ENCODE results near the gene ZNF148.

Gene ZNF148

GRCh38 chr3:125302932-125303331 lies 72.2 kb downstream of the ZNF148 start:
- H3K27ac ChIP-seq: no peak overlapping the region
- no peak for TF ChIP-seq ZFX (IDR thresholded peaks at IDR 0.05; ENCODE audit: borderline replicate concordance)
- TF ChIP-seq CTCF (IDR thresholded peaks at IDR 0.05): no peak

- TF ChIP-seq CTCF (IDR thresholded peaks at IDR 0.05): no peak
- TF ChIP-seq ZFX (IDR thresholded peaks at IDR 0.05; ENCODE audit: borderline replicate concordance): no peak
- H3K27ac ChIP-seq: no peak overlapping the region
Measured at GRCh38 chr3:125300416-125300815, 74.7 kb downstream of the ZNF148 start.

DNA sequence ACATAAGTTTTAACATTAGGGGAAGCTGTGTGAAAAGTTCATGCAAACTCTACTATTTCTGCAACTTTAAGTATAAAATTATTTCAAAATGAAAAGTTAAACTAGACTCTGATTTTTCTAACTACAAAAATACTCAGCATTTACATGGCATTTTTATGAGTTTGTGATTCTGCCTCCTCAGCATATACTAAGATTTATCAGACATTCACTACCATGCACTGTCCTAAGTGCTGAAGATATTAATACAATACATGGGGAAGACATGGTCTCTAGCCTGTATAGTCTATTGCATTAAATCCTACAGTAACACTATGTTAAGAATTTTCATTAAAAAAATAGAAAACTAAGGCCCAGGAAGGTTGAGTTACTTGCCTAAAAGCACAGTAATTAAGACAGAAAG lies 80.7 kb downstream of the ZNF148 start:
- no peak overlapping the region for H3K27ac ChIP-seq
- no peak for TF ChIP-seq ZFX (IDR thresholded peaks at IDR 0.05; ENCODE audit: borderline replicate concordance)
- no peak for TF ChIP-seq CTCF (IDR thresholded peaks at IDR 0.05)

GRCh38 chr3:125292015-125292414 lies 83.1 kb downstream of the ZNF148 start:
- no peak overlapping the region for H3K27ac ChIP-seq
- TF ChIP-seq ZFX (IDR thresholded peaks at IDR 0.05; ENCODE audit: borderline replicate concordance) (no peak), CTCF (IDR thresholded peaks at IDR 0.05) (no peak)

GRCh38 chr3:125289429-125289981 lies 85.6 kb downstream of the ZNF148 start:
- TF ChIP-seq ZFX (IDR thresholded peaks at IDR 0.05; ENCODE audit: borderline replicate concordance) (no peak), CTCF (IDR thresholded peaks at IDR 0.05) (no peak)

GRCh38 chr3:125287248-125287647 lies 87.9 kb downstream of the ZNF148 start:
- TF ChIP-seq CTCF (IDR thresholded peaks at IDR 0.05) (no peak), ZFX (IDR thresholded peaks at IDR 0.05; ENCODE audit: borderline replicate concordance) (no peak)
- no peak overlapping the region for H3K27ac ChIP-seq

More at GRCh38 chr3:125289429-125289981, 85.6 kb downstream of the ZNF148 start:
- H3K27ac ChIP-seq: no peak overlapping the region

DNA sequence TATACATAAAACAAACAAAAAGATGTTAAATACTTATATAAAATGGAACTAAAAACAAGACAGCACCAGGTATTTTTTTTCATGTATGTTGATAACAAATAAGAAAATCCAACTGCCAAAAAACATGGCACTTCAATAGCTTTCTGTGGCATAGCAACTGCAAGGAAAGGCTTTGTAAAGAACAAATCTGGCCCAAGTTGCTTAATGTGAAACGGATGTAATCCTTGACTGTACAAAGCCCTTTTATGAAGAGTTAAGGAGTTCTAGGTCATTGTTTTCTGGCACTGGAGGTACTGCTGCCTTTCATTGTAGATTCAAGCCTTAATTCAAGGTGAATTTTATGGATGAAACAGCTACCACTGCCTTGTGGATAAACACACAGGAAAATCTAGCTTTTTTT lies 93.7 kb downstream of the ZNF148 start:
- no peak overlapping the region for H3K27ac ChIP-seq
- TF ChIP-seq ZFX (IDR thresholded peaks at IDR 0.05; ENCODE audit: borderline replicate concordance): no peak
- TF ChIP-seq CTCF (IDR thresholded peaks at IDR 0.05): no peak

All from 22Rv1 (cell line).